Hippocampal formation (tissue), 2 donors: Measurements from ENCODE around the gene ANXA5.
"Not testable (repeated sequence)": the region's sequence is repeated elsewhere in the genome, so short reads cannot be mapped to it uniquely, and the experiment has no call there.

ENCODE experiments used
- DNase-seq, 2 donors: peaks; one replicate each; lab custom pipeline; 2025; lab: John Stamatoyannopoulos, UW

Gene ANXA5

DNA sequence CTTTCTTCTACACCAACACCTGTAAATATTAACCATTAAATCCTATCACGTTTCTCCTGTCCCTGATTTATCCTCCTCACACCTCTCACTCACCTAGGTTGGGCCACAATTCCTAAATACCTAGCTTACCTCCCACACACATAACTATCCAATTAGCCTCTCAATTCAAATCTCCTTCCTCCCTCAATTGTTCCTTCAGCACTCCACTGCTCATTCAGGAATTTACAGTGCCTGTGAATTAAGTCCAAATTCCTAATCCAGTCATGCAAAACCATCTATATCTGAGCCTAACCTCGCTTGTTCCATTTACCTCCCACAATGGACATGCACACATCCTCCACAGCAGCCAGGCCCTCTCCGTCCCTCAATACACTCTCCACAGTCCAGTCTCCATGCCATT lies 17.5 kb downstream of the ANXA5 start:
- no peak for DNase-seq

DNA sequence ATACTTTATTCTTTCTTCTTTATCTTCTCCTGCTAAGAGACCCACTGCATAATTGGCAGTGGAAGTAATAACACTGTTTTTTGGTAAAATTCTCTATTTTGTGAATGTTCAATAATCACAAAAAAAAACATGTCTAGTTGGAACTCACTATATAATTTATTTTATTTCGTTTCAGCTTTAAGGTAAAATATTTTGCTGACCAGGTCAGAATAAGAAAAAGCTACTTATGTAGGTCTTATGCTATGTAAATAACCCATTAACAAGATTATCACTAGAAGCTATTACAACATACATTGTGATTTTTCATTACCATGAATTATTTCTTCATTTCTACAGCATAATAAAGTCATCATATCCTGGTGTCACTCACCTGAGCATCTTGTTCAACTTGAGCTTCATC lies 19.3 kb downstream of the ANXA5 start:
- DNase-seq: no peak

DNA sequence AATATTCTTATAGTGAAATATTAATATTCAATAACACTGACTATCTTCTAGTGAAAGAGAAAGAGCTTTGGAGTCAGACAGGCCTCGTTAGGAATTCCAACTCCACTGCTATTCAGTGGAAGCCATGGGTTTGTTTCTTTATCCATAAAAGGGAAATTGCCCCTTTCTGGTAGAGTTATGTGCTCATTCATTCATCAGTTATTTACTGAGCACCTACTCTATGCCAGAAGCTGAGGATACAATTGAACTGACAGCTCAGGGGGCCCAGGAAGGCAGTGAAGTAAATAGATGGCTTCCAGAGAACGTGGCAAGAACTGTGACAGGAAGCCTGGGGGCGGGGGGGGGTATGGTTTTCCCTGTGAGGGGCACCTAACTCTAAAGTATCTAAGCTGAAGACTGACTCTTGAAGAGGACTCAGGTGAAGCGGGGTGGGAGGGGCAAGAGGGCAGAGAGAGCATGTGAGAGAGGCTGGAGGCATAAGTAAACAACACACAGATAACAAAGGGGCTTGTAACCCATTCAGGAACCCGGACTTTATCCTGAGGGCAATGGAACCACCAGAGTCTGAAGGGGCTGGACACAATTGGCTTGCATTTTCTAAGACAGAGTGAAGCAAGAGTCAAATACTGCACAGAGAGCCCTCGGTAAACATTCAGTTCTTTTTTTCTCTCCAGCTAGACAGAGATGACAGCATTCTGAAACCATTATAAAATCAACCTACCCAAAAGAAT lies 20.3 kb downstream of the ANXA5 start:
- no peak for DNase-seq

DNA sequence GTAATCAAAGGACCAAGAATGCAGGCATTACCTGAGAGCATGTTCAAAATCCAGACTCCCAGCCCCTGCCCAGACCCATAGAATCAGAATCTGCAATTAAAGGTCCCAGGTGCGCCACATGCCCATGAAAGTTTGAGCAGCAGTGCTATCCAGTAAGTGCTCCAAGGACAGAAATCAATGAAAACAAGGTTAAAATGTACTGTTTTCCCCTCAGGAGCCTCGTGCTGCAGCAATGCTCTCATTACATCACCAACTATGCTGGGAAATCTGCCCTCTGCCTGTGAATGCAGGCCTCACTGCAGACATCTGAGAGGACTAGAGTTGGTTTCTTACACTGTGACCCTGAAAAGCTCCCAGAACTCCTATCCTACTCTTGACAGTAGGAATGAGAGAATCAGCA lies 21.1 kb downstream of the ANXA5 start:
- no peak for DNase-seq

DNA sequence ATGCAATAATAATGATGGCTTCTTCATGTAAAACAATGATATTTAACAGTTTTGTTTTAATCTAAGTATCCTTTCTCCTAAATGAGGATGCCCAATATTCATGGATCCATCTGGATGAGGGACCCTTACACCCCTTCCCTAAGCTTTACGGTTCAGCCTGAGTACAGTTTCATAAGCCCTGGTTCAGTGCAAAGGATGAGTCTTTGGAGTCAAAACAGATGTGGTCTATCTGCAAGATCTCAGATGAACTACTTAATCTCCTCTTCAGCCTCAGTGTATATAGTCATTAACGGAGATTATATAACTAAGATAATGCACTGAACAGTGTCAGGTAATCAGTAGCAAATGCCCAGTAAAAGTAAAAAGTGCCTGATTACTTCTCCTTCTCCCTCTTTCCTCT lies 22.1 kb downstream of the ANXA5 start:
- no peak for DNase-seq

DNA sequence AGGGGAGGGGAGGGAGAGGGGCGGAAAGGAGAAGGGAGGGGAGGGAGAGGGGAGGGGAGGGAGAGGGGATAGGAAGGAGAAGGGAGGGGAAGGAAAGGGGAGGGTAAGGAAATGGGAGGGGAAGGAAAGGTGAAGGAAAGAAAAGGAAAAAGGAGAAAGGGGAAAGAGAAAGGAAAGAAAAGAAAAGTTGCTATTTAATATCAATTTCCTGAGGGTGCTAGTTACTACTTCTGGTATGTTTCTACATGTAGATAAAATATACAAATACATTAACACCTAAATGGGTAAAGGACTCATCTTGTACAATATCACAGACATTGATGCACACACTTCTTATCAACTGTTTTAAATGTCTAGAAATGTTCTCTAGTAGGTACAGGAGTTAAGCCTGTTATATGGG lies 22.6 kb downstream of the ANXA5 start:
- no peak for DNase-seq

DNA sequence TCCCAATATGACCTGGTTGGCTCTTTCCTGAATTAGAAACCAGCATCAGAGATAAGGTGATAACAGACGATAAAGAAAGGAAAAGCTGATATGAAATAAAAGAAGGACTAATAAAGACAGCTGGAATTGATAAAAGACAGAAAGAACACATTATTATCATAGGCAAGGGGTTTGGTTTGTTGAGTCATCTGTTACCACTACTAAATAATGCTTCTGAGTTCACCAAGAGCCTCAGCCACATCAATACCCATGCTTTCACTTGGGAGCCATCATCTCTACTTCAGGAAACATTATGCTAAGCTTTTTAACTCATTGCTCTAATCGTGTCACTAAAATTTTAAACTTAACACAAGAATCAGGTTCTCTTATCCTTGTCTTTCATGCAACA lies 27.6 kb downstream of the ANXA5 start:
- DNase-seq: no peak

DNA sequence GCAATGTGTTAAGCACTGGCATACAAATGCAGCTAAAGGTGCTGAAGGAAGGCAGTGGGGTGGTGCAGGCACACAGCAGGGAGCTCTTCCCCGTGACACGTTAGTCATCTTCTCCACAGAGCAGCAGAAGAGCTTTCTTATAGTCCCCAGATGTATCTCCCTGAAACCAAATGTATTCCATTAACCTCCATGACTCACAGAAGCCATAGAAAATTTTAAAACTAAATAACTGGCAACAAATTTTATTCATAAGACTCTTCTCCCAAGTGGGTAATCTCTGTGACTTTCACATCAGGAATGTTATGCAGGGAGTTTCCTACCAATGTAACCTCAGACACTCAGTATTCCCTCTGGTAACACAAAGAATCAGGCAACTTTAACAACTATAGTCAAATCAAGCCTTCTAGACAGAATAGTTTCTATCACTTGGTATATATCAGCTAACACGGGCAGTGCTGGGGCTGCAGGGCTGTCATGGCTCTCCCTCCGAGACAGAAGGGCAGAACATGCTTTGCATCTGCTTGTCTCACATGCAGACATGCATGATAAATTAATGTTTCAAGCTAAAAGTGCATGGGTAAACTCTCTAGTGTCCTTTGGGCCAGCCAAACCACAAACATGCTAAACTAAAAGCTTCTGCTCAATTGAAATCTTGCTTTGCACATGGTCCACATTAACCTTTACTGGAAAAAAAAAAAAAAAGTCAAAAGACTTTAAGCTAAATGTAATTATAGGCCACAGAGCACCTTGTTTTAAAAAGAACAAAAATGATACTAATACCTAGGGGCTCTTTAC lies 28.2 kb downstream of the ANXA5 start:
- DNase-seq: no peak

DNA sequence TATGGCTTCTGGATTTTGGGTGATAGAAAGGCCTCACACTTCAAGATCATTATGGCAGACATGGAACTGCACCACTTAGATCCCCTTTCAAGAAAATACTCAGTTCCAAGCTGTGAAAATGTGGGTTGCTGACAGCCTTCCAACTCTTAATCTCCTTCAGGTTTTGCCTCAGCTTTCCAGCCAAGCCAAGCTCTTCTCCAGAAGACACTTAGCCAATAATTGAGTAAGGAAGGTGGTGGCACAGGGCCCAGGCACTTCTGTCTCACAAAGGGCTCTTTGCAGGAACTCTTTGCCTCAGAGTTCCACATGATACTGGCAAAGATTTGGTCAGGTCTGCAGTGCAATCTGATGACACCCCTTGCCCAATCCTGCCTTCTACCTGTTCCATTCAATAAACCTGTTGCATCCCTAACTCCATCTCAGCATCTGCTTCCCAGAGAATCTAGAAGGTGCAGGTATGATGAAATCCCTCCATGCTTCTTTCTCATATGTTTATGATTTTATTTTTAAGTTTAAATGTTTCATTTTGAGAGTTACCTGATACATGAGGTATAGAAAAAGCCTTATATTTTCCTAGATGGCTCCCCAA lies 30.6 kb downstream of the ANXA5 start:
- no peak for DNase-seq

DNA sequence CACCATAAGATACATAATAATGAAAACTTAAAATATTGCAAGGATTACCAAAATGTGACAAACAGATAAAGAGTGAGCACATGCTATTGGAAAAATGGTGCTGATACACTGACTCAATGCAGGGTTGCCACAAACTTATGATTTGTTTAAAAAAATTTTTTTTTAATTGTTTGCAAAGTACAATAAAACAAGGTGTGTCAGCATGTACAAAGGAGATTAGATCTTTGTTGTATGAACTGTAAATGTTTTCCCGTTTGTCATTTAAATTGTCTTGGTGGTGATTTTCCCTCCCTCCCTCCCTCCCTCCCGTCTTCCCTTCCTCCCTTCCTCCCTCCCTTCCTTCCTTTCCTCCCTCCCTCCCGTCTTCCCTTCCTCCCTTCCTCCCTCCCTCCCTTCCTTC lies 31.4 kb downstream of the ANXA5 start:
- DNase-seq: no peak

DNA sequence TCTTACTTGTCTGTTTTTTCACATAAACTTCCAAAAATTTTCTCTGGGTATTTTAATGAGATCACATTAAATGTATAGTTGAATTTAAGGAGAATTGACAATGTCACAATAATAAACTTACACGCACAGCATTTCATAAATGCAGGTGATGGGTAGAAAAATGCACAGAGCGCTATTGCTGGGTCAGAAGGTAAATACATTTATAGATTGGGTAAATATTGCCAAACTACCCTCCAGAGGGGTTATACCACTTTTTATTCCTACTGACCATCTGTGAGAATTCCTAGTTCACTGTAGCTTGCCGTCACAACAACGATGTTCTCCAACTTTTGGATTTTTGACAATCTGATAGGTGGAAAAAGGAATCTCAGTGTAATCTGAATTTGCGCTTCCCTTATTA lies 34.6 kb downstream of the ANXA5 start:
- DNase-seq: no peak

DNA sequence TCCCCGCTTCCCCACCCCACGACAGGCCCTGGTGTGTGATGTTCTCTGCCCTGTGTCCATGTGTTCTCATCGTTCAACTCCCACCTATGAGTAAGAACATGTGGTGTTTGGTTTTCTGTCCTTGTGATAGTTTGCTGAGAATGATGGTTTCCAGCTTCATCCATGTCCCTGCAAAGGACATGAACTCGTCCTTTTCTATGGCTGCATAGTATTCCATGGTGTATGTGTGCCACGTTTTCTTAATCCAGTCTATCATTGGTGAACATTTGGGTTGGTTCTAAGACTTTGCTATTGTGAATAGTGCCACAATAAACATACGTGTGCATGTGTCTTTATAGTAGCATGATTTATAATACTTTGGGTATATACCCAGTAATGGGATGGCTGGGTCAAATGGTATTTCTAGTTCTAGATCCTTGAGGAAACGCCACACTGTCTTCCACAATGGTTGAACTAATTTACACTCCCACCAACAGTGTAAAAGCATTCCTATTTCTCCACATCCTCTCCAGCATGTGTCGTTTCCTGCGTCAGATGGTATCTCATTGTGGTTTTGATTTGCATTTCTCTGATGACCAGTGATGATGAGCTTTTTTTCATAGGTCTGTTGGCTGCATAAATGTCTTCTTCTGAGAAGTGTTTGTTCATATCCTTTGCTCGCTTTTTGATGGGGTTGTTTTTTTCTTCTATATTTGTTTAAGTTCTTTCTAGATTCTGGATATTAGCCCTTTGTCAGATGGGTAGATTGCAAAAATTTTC lies 36.4 kb downstream of the ANXA5 start:
- DNase-seq: not testable (repeated sequence)

DNA sequence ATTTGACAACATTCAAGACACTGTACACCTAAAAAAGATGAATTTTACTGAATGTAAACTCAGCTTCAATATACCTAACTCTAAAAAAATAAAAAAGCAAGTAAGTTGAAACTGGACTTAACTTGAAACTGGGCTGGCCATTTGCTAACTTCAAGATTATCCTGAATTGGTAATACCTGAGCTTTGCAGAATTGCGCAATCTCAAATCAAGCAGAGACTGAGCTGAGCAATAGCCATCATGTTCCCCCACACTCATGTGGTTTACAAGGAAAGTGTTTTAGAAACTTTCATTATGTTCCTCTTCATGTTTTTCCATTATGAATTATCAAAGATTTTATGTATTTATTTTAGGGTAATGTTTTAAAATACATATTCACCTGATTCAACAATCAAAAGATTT lies 38.7 kb downstream of the ANXA5 start:
- DNase-seq: no peak

DNA sequence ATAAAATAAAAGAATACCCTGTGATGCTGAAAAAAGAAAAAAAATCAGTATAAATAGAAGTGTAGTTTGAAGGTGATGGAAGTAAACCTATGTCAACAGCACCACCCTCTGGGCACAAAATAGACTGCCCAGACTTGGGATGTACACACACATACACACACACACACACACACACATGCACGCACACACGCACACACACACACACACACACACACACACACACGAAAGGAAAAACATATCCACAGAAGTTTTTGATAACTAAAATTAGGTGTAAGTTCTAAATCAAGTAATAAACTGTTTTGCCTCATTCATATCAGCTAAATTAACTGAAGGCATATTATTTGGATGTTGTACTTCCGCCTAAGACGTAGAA lies 40.5 kb downstream of the ANXA5 start:
- peak in 1 of 2 donors; percentile 9 for DNase-seq

DNA sequence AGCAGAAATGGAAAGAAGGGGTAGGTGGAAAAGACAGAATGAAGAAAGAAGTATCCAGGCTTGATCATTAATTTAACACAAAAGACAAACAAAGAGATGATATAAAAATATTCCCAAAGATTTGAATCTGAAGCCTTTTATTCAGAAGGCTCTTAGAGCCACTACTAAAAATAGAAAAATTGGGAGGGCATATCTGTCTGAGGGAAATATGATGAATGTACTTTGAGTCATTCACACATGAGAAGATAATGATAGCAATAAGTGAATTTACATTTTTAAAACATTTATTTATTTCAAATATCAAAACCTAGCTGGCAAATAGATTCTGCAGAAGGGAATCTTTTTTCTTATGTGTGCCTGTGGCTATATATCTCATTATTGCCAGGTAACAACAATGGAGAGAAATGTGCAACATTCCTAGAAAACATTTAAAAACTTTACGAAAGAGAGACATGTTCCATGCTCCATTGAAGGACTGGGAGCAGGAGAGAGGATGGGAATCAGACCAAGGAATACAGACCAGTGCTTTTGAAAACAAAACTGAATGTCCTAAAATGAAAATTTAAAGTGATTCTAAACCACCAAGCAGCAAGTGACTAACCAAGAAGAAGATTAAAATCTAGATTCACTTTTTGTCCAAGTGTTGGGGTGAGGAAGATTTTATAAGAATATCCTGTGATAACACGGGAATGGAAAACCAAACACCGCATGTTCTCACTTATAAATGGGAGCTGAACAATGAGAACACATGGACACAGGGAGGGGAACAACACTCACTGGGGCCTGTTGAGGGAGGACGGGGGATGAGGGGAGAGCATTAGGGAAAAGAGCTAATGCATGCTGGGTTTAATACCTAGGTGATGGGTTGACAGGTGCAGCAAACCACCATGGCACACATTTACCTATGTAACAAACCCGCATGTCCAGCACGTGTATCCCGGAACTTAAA lies 41.2 kb downstream of the ANXA5 start:
- no peak for DNase-seq

DNA sequence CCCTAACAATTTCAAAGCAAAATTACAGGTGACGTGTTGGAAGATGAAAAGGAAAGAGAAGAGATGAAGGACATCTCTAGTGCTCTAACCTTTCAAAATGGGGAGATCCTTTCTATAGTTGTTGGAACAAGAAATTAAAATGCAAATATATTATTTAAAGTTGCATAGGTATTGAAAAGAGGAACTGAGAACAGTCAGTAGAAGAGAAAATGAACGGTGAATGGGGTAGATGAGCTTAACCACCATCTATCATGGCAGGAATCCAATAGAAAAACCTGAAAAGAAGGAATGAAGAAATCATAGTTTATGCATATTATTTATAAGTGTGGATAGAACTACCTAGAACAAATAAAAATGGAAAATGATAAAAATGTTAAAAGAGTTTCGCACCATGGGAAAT lies 42.0 kb downstream of the ANXA5 start:
- DNase-seq: no peak

DNA sequence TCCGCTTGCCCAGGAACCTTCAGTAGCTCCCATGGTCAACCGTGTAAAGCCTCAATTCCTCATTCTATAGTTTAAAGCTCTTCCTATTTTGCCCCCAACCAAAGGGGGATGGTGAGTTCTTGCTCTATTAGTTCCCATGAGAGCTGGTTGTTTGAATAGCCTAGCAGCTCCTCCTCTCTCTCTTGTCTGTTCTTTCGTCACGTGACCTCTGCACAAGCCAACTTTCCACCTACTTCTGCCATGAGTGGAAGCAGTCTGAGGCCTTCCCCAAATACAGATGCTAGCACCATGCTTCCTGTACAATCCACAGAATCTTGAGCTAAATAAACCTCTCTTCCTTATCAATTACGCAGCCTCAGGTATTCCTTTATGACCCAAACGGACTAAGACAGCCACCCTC lies 42.8 kb downstream of the ANXA5 start:
- DNase-seq: no peak

DNA sequence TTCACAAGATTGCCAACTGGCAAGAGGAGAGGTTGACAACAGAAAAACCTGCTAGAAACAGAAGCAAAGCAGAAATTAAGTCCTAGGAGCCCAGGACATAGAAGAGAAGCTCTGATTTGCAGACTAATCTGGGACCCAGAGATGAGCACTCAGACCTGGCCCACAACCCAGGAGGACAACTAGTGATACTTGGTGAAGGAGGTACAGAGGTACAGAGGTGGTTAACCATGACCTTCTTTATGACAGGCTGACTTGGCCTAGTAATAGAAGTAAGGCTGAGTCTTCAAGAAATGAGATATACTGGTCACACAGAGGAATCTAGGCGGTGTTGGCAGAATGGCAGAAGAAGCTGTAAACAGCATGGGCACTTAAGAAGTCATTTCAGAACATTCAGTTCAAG lies 43.6 kb downstream of the ANXA5 start:
- no peak for DNase-seq

DNA sequence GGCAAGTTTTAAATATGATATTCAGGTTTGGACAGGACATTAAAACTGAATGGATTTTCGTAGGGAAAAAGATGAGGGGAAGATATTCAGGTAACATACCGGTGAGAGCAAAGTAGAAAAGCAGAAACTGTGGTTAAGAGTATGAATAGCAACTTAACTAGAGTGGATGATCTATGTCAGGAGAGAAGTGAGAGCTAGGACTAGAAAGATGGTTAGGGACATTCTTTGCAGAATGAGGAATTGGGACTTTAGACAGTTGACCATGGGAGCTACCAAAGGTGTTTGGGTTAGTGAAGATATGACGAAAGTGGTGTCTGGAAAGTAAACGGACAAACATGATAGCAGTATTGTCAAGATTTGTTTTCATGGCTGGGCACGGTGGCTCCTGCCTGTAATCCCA lies 45.2 kb downstream of the ANXA5 start:
- DNase-seq: no peak

DNA sequence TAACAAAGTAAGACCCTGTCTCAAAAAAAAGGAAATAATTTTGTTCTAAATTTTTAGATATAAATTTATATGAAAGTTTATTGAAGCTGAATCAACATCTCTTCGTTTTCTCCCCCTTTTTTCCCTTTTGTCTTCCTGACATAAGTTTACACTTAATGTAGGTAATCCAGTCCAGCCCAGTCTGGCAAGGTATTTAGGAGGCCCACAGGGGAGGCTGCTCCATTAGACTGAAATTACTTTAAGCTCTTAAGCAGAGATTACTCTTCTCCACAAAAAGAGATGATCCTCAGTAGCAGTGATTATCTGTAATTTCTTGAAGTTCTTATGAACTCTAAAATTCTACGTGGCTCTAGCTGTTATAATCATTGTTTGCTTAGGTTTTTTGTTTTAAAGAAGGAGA lies 46.0 kb downstream of the ANXA5 start:
- DNase-seq: no peak

DNA sequence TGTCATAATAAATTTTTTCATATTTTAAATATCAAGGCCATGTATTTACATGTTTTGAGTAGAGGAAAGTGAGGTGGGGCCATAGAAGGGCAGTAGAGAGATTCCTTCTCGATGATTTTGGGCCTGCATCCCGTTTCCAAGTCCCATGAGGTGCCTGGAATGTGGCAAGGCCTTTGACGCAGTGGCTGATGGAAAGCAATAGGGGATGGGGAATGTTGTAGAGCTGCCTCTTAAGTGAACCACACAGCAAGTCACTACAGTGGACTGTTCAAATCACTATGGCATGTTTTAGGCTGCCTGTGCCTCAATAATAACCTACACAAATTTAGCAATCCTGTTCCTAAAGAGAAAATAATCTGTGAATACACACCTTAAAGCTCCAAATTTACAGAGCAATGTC lies 48.3 kb downstream of the ANXA5 start:
- no peak for DNase-seq
